ENCODE measurements around the gene UPK3A.

Gene UPK3A

DNA sequence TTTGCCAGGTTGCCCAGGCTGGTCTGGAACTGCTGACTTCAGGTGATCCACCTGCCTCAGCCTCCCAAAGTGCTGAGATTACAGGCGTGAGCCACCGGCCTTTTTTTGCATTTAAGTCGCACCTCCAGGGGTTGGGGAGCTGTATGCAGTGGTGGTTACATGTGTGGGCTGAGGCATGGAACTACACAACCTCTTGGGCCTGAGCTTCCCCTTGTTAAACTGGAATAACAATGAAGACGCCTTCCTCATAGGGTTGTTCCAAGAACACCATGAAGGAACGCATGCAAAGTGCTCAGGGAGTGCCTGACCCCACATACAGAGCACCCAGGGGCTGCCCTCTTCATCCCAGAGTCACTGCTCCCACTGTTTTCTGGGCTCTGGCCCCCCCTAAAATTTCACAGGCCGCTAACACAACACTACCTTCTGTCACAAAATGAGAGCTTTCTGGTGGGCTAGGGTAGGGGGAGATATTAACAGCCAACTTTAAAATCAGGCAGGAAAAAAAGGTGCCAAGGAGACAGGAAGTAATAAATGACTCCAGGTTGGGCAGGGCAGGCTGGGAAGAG lies 23.7 kb downstream of the UPK3A start:
- no peak overlapping the region for H3K23ac ChIP-seq (ENCODE audit: low read length)
- no peak overlapping the region for H4K5ac ChIP-seq (ENCODE audit: low read length)
- no peak overlapping the region for H3K27ac ChIP-seq (ENCODE audit: low read depth, low read length)
- H3K4ac ChIP-seq (ENCODE audit: low read depth, low read length), result no peak overlapping the region
- H3K27me3 ChIP-seq (ENCODE audit: insufficient read depth, low read length, poor library complexity), result no peaks in the 10 kb centered on the region
- WGBS (ENCODE audit: extremely low coverage, insufficient coverage, low lambda C conversion rate), result no CpG with 5 or more reads among the region's 6 CpGs
- peak; percentile 57 for DNase-seq
- no peak overlapping the region for H2AK5ac ChIP-seq (ENCODE audit: low read length)
- no peak overlapping the region for H3K9ac ChIP-seq (ENCODE audit: low read length)
- no peak overlapping the region for H2BK120ac ChIP-seq (ENCODE audit: low read depth, low read length)
- H3K18ac ChIP-seq (ENCODE audit: low read length), result no peak overlapping the region
- peak overlapping the region; percentile 39 for H4K8ac ChIP-seq (ENCODE audit: low read depth, low read length)
- H3K56ac ChIP-seq (ENCODE audit: low read length), result peak overlapping the region; percentile 91
- H3K79me1 ChIP-seq (ENCODE audit: low read length), result peaks cover 15% of the 10 kb centered on the region
- H2BK15ac ChIP-seq (replicated peaks; ENCODE audit: low read depth), result no peak overlapping the region
- H3K36me3 ChIP-seq (ENCODE audit: control insufficient read depth, insufficient read depth, low read length), result no peaks in the 10 kb centered on the region
- H3K4me1 ChIP-seq (ENCODE audit: control insufficient read depth, low read depth, low read length), result peaks cover 9% of the 10 kb centered on the region
- H3K79me2 ChIP-seq (ENCODE audit: control insufficient read depth, insufficient read depth, low read length), result peaks cover 7% of the 10 kb centered on the region
- H3K4me3 ChIP-seq (ENCODE audit: low read length), result no peak overlapping the region
- H3K4me2 ChIP-seq (ENCODE audit: low read length), result no peak overlapping the region
- H2BK5ac ChIP-seq (ENCODE audit: low read length), result no peak overlapping the region

DNA sequence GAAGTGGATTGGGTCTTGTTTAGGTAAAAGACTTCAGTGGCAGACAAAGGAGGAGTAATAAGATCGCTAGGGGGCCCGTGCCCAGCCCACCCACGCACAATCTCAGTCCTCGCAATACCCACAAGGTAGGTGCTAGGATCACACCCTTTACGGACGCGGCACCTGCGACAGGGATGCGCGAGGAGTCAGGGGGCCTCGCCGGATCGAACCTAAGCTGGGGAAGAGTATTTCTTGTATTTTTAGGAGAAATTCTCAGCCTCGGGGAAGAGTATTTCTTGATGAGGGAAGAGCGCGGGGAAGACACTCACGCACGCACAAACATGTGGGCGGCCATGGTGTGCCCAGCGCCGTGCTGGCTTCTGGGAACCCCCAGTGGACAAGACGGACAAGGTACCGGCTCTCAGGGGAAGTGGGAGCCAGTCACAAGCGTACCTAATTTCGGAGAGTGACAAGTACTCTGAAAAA lies 24.2 kb downstream of the UPK3A start:
- H3K27ac ChIP-seq (ENCODE audit: low read depth, low read length), result peak overlapping the region; percentile 13
- H2BK15ac ChIP-seq (replicated peaks; ENCODE audit: low read depth), result no peak overlapping the region
- H2BK120ac ChIP-seq (ENCODE audit: low read depth, low read length), result no peak overlapping the region
- no peak overlapping the region for H2BK5ac ChIP-seq (ENCODE audit: low read length)
- no peak overlapping the region for H3K4me3 ChIP-seq (ENCODE audit: low read length)
- H3K18ac ChIP-seq (ENCODE audit: low read length), result peak overlapping the region; percentile 44
- no peak overlapping the region for H4K8ac ChIP-seq (ENCODE audit: low read depth, low read length)
- no peaks in the 10 kb centered on the region for H3K27me3 ChIP-seq (ENCODE audit: insufficient read depth, low read length, poor library complexity)
- H3K23ac ChIP-seq (ENCODE audit: low read length), result peak overlapping the region; percentile 26
- DNase-seq, result no peak
- WGBS (ENCODE audit: extremely low coverage, insufficient coverage, low lambda C conversion rate), result no CpG with 5 or more reads among the region's 25 CpGs
- peak overlapping the region; percentile 91 for H3K56ac ChIP-seq (ENCODE audit: low read length)
- peak overlapping the region; percentile 58 for H3K9ac ChIP-seq (ENCODE audit: low read length)
- peaks cover 11% of the 10 kb centered on the region for H3K4me1 ChIP-seq (ENCODE audit: control insufficient read depth, low read depth, low read length)
- no peaks in the 10 kb centered on the region for H3K36me3 ChIP-seq (ENCODE audit: control insufficient read depth, insufficient read depth, low read length)
- H2AK5ac ChIP-seq (ENCODE audit: low read length), result no peak overlapping the region
- peaks cover 7% of the 10 kb centered on the region for H3K79me2 ChIP-seq (ENCODE audit: control insufficient read depth, insufficient read depth, low read length)
- peak overlapping the region; percentile 89 for H3K4ac ChIP-seq (ENCODE audit: low read depth, low read length)
- peak overlapping the region; percentile 32 for H3K4me2 ChIP-seq (ENCODE audit: low read length)
- H3K79me1 ChIP-seq (ENCODE audit: low read length), result peaks cover 15% of the 10 kb centered on the region
- no peak overlapping the region for H4K5ac ChIP-seq (ENCODE audit: low read length)

DNA sequence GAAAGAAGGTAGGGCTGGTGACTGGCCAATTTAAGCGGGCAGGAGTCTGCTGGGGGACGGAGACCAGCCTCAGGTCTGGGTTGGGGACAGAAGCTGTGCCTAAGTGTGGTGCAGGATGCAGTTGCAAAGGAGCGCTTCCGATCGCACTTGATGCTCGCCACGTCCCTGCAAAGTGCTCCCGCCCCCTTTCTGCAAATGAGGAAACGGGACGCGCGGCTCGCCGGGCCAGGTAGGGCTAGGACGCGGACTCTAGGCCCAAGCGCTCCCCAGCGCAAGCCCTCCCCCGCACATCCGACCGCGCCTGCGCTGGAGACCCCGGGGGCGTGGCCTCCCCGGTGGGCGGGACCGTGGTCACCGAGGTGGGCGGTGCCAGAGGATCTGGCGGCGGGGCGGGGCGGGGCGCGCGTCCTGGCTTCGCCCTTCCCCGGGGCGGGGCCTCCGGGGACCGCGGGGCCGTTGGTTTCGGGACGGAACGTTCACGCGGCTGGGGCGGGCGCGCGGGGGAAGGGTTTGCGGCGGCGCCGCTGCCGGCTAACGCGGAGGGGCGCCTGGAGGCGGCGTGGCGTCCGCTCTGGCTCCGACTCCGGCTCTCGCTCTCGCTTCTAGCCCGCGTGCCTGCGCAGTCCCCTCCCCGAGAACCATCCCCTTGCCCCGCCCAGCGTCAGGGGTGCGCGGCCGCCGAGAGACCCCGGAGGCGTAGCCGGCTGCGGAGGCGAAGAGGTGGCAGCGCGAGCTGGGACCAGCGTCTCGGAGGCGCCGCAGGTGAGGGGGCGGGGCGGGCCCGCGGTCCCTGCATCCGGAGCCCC lies 24.9 kb downstream of the UPK3A start, which contains the start of gene FAM118A:
FAM118A (plus strand) TSS at position 513 of the 806 bp plus-strand sequence. CDS start 12,446 bp downstream, outside the sequence.
- H3K9ac ChIP-seq (ENCODE audit: low read length), result peak within 1 kb of the TSS; percentile 58
- peak within 1 kb of the TSS; percentile 32 for H3K4me2 ChIP-seq (ENCODE audit: low read length)
- H4K5ac ChIP-seq (ENCODE audit: low read length), result no peak within 1 kb of the TSS
- no peaks in the 10 kb centered on the region for H3K36me3 ChIP-seq (ENCODE audit: control insufficient read depth, insufficient read depth, low read length)
- peaks cover 11% of the 10 kb centered on the region for H3K79me2 ChIP-seq (ENCODE audit: control insufficient read depth, insufficient read depth, low read length)
- H3K4ac ChIP-seq (ENCODE audit: low read depth, low read length), result peak within 1 kb of the TSS; percentile 93
- H2BK15ac ChIP-seq (replicated peaks; ENCODE audit: low read depth), result no peak within 1 kb of the TSS
- WGBS (ENCODE audit: extremely low coverage, insufficient coverage, low lambda C conversion rate), result no CpG with 5 or more reads among the region's 95 CpGs
- peak within 1 kb of the TSS; percentile 23 for H2BK5ac ChIP-seq (ENCODE audit: low read length)
- peak within 1 kb of the TSS; percentile 26 for H3K23ac ChIP-seq (ENCODE audit: low read length)
- H3K79me1 ChIP-seq (ENCODE audit: low read length), result peaks cover 17% of the 10 kb centered on the region
- no peak within 1 kb of the TSS for H2BK120ac ChIP-seq (ENCODE audit: low read depth, low read length)
- peak; percentile 96 for DNase-seq
- no peaks in the 10 kb centered on the region for H3K27me3 ChIP-seq (ENCODE audit: insufficient read depth, low read length, poor library complexity)
- H2AK5ac ChIP-seq (ENCODE audit: low read length), result no peak within 1 kb of the TSS
- peak within 1 kb of the TSS; percentile 77 for H3K18ac ChIP-seq (ENCODE audit: low read length)
- H3K27ac ChIP-seq (ENCODE audit: low read depth, low read length), result peak within 1 kb of the TSS; percentile 86
- H4K8ac ChIP-seq (ENCODE audit: low read depth, low read length), result no peak within 1 kb of the TSS
- H3K4me3 ChIP-seq (ENCODE audit: low read length), result peak within 1 kb of the TSS; percentile 45
- H3K56ac ChIP-seq (ENCODE audit: low read length), result peak within 1 kb of the TSS; percentile 91
- H3K4me1 ChIP-seq (ENCODE audit: control insufficient read depth, low read depth, low read length), result peaks cover 13% of the 10 kb centered on the region

DNA sequence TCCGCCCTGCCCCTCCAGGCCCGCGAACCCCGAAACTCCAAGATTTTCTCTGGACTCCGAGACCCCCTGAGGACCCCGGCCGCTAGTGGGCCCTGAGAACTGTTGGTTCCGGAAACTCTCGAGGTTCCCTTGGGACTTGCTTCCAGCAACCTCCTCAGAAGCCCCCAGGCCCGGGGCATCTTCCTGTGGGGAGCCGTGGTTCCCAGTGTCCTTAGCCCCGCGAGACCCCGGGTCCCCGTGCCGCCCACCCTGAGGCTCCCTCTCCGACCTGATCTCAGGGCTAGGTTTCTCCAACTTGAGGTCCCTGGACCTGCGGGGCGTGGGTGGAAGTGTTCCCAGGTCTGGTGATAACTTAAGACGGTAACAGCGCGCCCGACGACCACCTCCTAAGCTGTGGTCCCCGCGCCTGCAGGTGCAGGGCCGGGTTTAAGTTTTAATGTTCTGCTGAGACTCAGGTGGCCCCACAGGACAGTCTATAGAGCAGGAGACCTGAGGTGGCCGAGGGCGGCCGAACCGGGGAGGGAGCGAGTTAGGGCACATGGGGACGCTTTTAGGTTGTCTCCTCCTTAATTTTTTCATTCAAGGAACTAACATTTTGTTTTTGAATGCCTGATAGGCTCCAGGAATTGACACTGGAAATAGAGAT lies 25.7 kb downstream of the UPK3A start:
- WGBS (ENCODE audit: extremely low coverage, insufficient coverage, low lambda C conversion rate), result no CpG with 5 or more reads among the region's 33 CpGs
- Histone ChIP-seq H3K4me1 (ENCODE audit: control insufficient read depth, low read depth, low read length) (peaks cover 13% of the 10 kb centered on the region), H3K23ac (ENCODE audit: low read length) (no peak overlapping the region), H3K4me2 (ENCODE audit: low read length) (peak overlapping the region; percentile 6), H4K5ac (ENCODE audit: low read length) (no peak overlapping the region), H3K4ac (ENCODE audit: low read depth, low read length) (peak overlapping the region; percentile 93), H3K79me2 (ENCODE audit: control insufficient read depth, insufficient read depth, low read length) (peaks cover 15% of the 10 kb centered on the region), H3K27ac (ENCODE audit: low read depth, low read length) (peak overlapping the region; percentile 86), H2BK5ac (ENCODE audit: low read length) (no peak overlapping the region), H3K79me1 (ENCODE audit: low read length) (peaks cover 18% of the 10 kb centered on the region), H2BK15ac (replicated peaks; ENCODE audit: low read depth) (no peak overlapping the region), H3K56ac (ENCODE audit: low read length) (peak overlapping the region; percentile 88), H3K36me3 (ENCODE audit: control insufficient read depth, insufficient read depth, low read length) (no peaks in the 10 kb centered on the region), H3K4me3 (ENCODE audit: low read length) (peak overlapping the region; percentile 45), H2AK5ac (ENCODE audit: low read length) (no peak overlapping the region), H4K8ac (ENCODE audit: low read depth, low read length) (no peak overlapping the region), H3K9ac (ENCODE audit: low read length) (peak overlapping the region; percentile 51), H3K27me3 (ENCODE audit: insufficient read depth, low read length, poor library complexity) (no peaks in the 10 kb centered on the region), H2BK120ac (ENCODE audit: low read depth, low read length) (no peak overlapping the region), H3K18ac (ENCODE audit: low read length) (peak overlapping the region; percentile 77)
- DNase-seq, result peak; percentile 15

DNA sequence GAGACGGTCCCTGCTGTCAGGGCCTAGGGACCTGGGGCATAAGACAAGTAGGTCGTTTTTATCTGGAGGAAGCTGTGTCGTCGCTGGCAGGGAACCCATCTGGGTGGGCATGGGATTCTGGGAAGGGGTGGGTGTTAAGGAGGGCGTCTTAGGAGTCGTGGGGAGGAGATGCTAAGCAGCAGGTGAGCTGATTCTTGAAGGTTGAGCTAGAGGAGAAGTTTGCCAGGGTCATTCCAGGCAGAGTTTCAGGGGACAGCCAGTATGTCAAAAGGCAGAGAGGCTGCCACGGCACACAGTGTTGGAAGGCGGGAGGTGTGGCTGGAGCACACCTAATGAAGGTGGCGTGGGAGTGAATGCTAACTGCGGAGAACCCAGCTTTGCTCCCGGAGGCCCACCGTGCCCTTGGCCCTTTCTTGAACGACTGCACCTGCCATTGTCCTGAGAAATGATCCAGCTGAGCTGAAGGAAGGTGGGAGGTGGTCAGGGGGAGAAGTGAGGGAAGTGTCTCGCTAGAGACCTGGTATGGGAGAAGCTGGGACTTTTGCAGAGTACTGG lies 26.3 kb downstream of the UPK3A start:
- Histone ChIP-seq H3K18ac (ENCODE audit: low read length) (no peak overlapping the region), H2BK120ac (ENCODE audit: low read depth, low read length) (no peak overlapping the region), H2BK15ac (replicated peaks; ENCODE audit: low read depth) (no peak overlapping the region), H3K9ac (ENCODE audit: low read length) (peak overlapping the region; percentile 51), H4K8ac (ENCODE audit: low read depth, low read length) (no peak overlapping the region), H3K23ac (ENCODE audit: low read length) (no peak overlapping the region), H3K4me1 (ENCODE audit: control insufficient read depth, low read depth, low read length) (peaks cover 13% of the 10 kb centered on the region), H4K5ac (ENCODE audit: low read length) (no peak overlapping the region), H2AK5ac (ENCODE audit: low read length) (no peak overlapping the region), H3K36me3 (ENCODE audit: control insufficient read depth, insufficient read depth, low read length) (no peaks in the 10 kb centered on the region), H3K4me2 (ENCODE audit: low read length) (peak overlapping the region; percentile 6), H3K79me1 (ENCODE audit: low read length) (peaks cover 20% of the 10 kb centered on the region), H3K4me3 (ENCODE audit: low read length) (no peak overlapping the region), H3K56ac (ENCODE audit: low read length) (peak overlapping the region; percentile 88), H3K27me3 (ENCODE audit: insufficient read depth, low read length, poor library complexity) (no peaks in the 10 kb centered on the region), H2BK5ac (ENCODE audit: low read length) (no peak overlapping the region), H3K4ac (ENCODE audit: low read depth, low read length) (no peak overlapping the region), H3K27ac (ENCODE audit: low read depth, low read length) (no peak overlapping the region), H3K79me2 (ENCODE audit: control insufficient read depth, insufficient read depth, low read length) (peaks cover 17% of the 10 kb centered on the region)
- DNase-seq, result no peak
- WGBS (ENCODE audit: extremely low coverage, insufficient coverage, low lambda C conversion rate), result no CpG with 5 or more reads among the region's 14 CpGs

Measured in mesendoderm (in vitro differentiated cells).